PC-9 (cell line): ENCODE data around the gene E2F4. TPM values are rescaled to one million over a fixed set of nuclear protein-coding genes. Genes with fewer than 3 reads are reported as not detected.

Source experiments
- BruUV-seq: library from RNA; stranded (reverse); fragments of 400-500 nt; replicated peaks from 2 replicates; lab custom pipeline; 2021; lab: Mats Ljungman, UMichigan
- CTCF ChIA-PET: fragments of 300-600 bp; sonication (Branson Sonifier 250); formaldehyde crosslinking; loops from one replicate; lab custom pipeline; 2022; ENCODE audit warnings: antibody characterized with exemption; lab: Charles Lee
- POLR2A ChIA-PET: fragments of 300-600 bp; sonication (Branson Sonifier 250); formaldehyde crosslinking; loops from one replicate; lab custom pipeline; 2022; ENCODE audit warnings: antibody characterized with exemption; ENCODE audit not compliant: unreplicated experiment; lab: Charles Lee
- DNase-seq, 2 experiments: peaks; one replicate each; pipeline versions ENCODE4 v3.0.0 to v3.0.0-alpha.2; 2015 to 2022; ENCODE audit warnings: mixed read lengths in 1 of 2
- H2AFZ ChIP-seq: fragments of 200-600 bp; sonication (generic); 2 replicates; pipeline ENCODE4 v1.8.1; 2017; ENCODE audit warnings: antibody characterized with exemption
- H3F3A ChIP-seq: fragments of 200-600 bp; sonication (generic); 2 replicates; pipeline ENCODE4 v1.8.1; 2017; ENCODE audit warnings: antibody characterized with exemption, mild to moderate bottlenecking, low read depth; ENCODE audit not compliant: insufficient read depth
- H3K27ac ChIP-seq: fragments of 200-600 bp; sonication (generic); 2 replicates; pipeline ENCODE4 v1.6.1; 2016; ENCODE audit warnings: mixed run types
- H3K27me3 ChIP-seq: fragments of 200-600 bp; sonication (generic); 2 replicates; pipeline ENCODE4 v1.6.1; 2016; ENCODE audit warnings: low read depth, mixed run types; ENCODE audit not compliant: insufficient read depth
- H3K36me3 ChIP-seq: fragments of 200-600 bp; sonication (generic); 2 replicates; pipeline ENCODE4 v1.6.1; 2016; ENCODE audit warnings: low read depth, mixed run types
- H3K4me1 ChIP-seq: fragments of 200-600 bp; sonication (generic); replicated peaks from 2 replicates; pipeline ENCODE4 v1.6.1; 2016; ENCODE audit warnings: mixed run types; ENCODE audit not compliant: insufficient read depth
- H3K4me2 ChIP-seq: fragments of 200-600 bp; sonication (generic); 2 replicates; pipeline ENCODE4 v1.6.1; 2017; ENCODE audit warnings: mixed run types
- H3K4me3 ChIP-seq: fragments of 200-600 bp; sonication (generic); 2 replicates; pipeline ENCODE4 v1.6.1; 2016; ENCODE audit warnings: mixed run types
- H3K79me2 ChIP-seq: fragments of 200-600 bp; sonication (generic); 2 replicates; pipeline ENCODE4 v1.6.1; 2017; ENCODE audit warnings: low read depth, mixed run types
- H3K9me2 ChIP-seq: fragments of 200-600 bp; sonication (generic); 2 replicates; pipeline ENCODE4 v1.8.1; 2017; ENCODE audit warnings: mild to moderate bottlenecking; ENCODE audit not compliant: insufficient read depth
- H3K9me3 ChIP-seq: fragments of 200-600 bp; sonication (generic); 2 replicates; pipeline ENCODE4 v1.8.1; 2016; ENCODE audit warnings: low read depth; ENCODE audit not compliant: insufficient read depth
- H4K20me1 ChIP-seq: fragments of 200-600 bp; sonication (generic); 2 replicates; pipeline ENCODE4 v1.8.1; 2017; ENCODE audit not compliant: insufficient read depth
- EZH2 ChIP-seq: fragments of 200-600 bp; sonication (generic); IDR thresholded peaks from 2 replicates; pipeline ENCODE4 v1.8.0; 2017; ENCODE audit warnings: antibody characterized with exemption, low read depth
- intact Hi-C: fragments of 100-400 bp; cut with micrococcal nuclease; formaldehyde crosslinking; loops from one replicate; pipeline ENCODE4 v1.10.0; 2022; ENCODE audit not compliant: unreplicated experiment
- total RNA-seq: library from RNA; stranded (reverse); gene quantifications from 2 replicates; pipeline ENCODE4 v1.2.3, GENCODE V29; 2021
- TF ChIP-seq, protein P1 (sequence below): fragments of 200-600 bp; sonication (generic); conservative IDR thresholded peaks from 2 replicates; pipeline ENCODE4 v1.6.1; 2017; ENCODE audit warnings: mixed run types, antibody characterized with exemption, mild to moderate bottlenecking, moderate library complexity

Gene E2F4
- total RNA-seq, 1 experiment from 2014 or later = 78.4 TPM

DNA sequence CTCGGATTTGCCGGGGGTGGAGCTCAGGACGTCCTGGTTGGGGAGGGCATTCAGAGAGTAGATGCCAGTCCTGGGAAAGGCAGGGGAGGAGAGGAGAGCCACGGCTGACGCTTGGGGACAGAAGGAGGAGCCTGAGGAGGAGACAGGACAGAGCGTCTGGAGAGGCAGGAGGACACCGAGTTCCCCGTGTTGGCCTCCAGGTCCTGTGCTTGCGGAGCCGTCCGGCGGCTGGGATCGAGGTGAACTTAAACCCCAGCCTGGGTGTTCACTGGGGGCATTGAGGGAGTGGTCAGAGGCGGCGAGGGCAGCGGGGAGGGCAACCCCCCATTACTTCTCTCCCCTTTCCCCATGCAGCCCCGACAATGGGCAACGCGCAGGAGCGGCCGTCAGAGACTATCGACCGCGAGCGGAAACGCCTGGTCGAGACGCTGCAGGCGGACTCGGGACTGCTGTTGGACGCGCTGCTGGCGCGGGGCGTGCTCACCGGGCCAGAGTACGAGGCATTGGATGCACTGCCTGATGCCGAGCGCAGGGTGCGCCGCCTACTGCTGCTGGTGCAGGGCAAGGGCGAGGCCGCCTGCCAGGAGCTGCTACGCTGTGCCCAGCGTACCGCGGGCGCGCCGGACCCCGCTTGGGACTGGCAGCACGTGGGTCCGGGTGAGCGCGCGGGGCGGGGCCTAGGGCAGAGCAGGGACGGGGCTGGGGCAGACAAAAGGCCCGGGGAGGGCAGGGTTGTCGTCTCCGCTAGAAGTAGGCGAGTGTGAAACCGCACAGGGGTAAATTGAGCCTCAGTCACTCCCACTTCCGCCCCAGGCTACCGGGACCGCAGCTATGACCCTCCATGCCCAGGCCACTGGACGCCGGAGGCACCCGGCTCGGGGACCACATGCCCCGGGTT lies 17.9 kb upstream of the E2F4 start:
- Histone ChIP-seq H3K9me2 (no peaks in the 10 kb centered on the region), H3K4me1 (peaks cover 56% of the 10 kb centered on the region), H3K27me3 (no peaks in the 10 kb centered on the region), H2AFZ (peak overlapping the region; percentile 83), H4K20me1 (no peaks in the 10 kb centered on the region), H3F3A (peaks cover 78% of the 10 kb centered on the region), H3K79me2 (peaks cover 15% of the 10 kb centered on the region; the same call in 1 of the 2 replicates), H3K9me3 (no peaks in the 10 kb centered on the region), H3K4me2 (peak overlapping the region; percentile 91), H3K4me3 (peak overlapping the region; percentile 57), H3K36me3 (no peaks in the 10 kb centered on the region), H3K27ac (peak overlapping the region; percentile 64)
- TF ChIP-seq, protein P1, sequence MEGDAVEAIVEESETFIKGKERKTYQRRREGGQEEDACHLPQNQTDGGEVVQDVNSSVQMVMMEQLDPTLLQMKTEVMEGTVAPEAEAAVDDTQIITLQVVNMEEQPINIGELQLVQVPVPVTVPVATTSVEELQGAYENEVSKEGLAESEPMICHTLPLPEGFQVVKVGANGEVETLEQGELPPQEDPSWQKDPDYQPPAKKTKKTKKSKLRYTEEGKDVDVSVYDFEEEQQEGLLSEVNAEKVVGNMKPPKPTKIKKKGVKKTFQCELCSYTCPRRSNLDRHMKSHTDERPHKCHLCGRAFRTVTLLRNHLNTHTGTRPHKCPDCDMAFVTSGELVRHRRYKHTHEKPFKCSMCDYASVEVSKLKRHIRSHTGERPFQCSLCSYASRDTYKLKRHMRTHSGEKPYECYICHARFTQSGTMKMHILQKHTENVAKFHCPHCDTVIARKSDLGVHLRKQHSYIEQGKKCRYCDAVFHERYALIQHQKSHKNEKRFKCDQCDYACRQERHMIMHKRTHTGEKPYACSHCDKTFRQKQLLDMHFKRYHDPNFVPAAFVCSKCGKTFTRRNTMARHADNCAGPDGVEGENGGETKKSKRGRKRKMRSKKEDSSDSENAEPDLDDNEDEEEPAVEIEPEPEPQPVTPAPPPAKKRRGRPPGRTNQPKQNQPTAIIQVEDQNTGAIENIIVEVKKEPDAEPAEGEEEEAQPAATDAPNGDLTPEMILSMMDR = no peak; the same call in 1 of the 2 replicates
- no peak for TF ChIP-seq EZH2
- intact Hi-C loops = loop anchor here (1.0 to 5.0 kb wide), 3 partner anchors 13 to 157 kb away; partner anchors contain the start of genes FHOD1 and SLC9A5
- DNase-seq = peak; percentile 85 to 93
- no TSS peak for BruUV-seq
- ChIA-PET CTCF (no interaction called here), POLR2A (interaction anchor here (0.6 to 1.0 kb wide), 7 partner anchors 14 to 293 kb away, joined by 3 to 8 read pairs (median 5); partner anchors contain the start of genes FHOD1 and TRADD)

GRCh38 chr16:67174706-67175231 lies 17.2 kb upstream of the E2F4 start:
- H3K36me3 ChIP-seq = no peaks in the 10 kb centered on the region
- peak overlapping the region; percentile 91 for H3K4me2 ChIP-seq
- TF ChIP-seq, protein P1 = no peak
- TF ChIP-seq EZH2 = no peak
- ChIA-PET POLR2A (interaction anchor here (0.6 to 1.0 kb wide), 4 partner anchors 14 to 294 kb away, joined by 3 to 7 read pairs (median 6); partner anchors contain the start of gene FBXL8), CTCF (no interaction called here)
- peak overlapping the region; percentile 64 for H3K27ac ChIP-seq
- no peaks in the 10 kb centered on the region for H3K27me3 ChIP-seq
- H3K9me2 ChIP-seq = no peaks in the 10 kb centered on the region
- H3K4me1 ChIP-seq = peaks cover 56% of the 10 kb centered on the region
- peaks cover 76% of the 10 kb centered on the region for H3F3A ChIP-seq
- H3K9me3 ChIP-seq = no peaks in the 10 kb centered on the region
- no peak overlapping the region; the same call in 1 of the 2 replicates for H2AFZ ChIP-seq
- BruUV-seq = no TSS peak
- H3K4me3 ChIP-seq = peak overlapping the region; percentile 57
- H4K20me1 ChIP-seq = no peaks in the 10 kb centered on the region
- no peak for DNase-seq
- peaks cover 15% of the 10 kb centered on the region; the same call in 1 of the 2 replicates for H3K79me2 ChIP-seq
- intact Hi-C loops = loop anchor here (5.0 kb wide), 2 partner anchors 73 to 157 kb away; partner anchors contain the start of genes FHOD1 and SLC9A5

DNA sequence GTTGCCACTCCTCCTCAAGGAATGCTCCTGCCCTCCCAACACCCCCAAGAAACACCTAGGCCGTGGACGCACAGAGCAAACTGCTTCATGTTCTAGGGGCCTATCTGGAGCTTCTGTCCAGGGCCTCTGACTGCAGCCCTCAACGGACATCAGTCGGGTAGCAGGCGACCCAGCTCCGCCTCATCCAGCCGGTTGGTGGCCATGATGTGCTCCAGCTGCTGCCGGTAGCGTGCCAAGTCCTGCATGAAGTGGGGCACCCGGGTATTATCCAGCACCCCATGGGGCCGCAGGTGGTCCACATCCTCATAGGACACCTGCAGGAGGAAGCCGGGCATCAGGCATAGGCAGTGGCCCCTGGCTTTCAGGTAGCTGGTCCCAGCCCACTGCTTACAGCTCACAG lies 15.3 kb upstream of the E2F4 start:
- Histone ChIP-seq H3K4me3 (no peak overlapping the region), H4K20me1 (no peaks in the 10 kb centered on the region), H3K4me1 (peaks cover 43% of the 10 kb centered on the region), H3K4me2 (no peak overlapping the region), H3K27ac (no peak overlapping the region), H3K79me2 (peaks cover 8% of the 10 kb centered on the region; the same call in 1 of the 2 replicates), H3K9me3 (no peaks in the 10 kb centered on the region), H3K9me2 (no peaks in the 10 kb centered on the region), H3K27me3 (no peaks in the 10 kb centered on the region), H3K36me3 (no peaks in the 10 kb centered on the region), H3F3A (peaks cover 61% of the 10 kb centered on the region), H2AFZ (no peak overlapping the region)
- DNase-seq = no peak
- CTCF ChIA-PET = no interaction called here
- intact Hi-C loops = no loop called here
- POLR2A ChIA-PET = interaction anchor here (0.6 to 0.7 kb wide), 2 partner anchors 16 to 140 kb away, joined by 3 to 10 read pairs; no protein-coding TSS in a partner anchor
- TF ChIP-seq EZH2 = no peak
- TF ChIP-seq, protein P1 = no peak
- BruUV-seq = no TSS peak
